Measurements from ENCODE around the gene XAB2. TPM values are rescaled to one million over a fixed set of nuclear protein-coding genes. Genes with fewer than 3 reads are reported as not detected.

Gene XAB2
- total and polyA plus RNA-seq, 8 donors, result 16.8 to 71.5 (median 23.8) TPM

- FAIRE-seq (no peak), ATAC-seq (no peak), DNase-seq (peak in 1 of 6 donors; percentile 80)
- intact Hi-C loops (cut with DNase I), result no loop called here
- Histone ChIP-seq H3K27me3 (no peaks in the 10 kb centered on the region), H3K4me1 (peaks cover 17 to 22% (median 20%) of the 10 kb centered on the region in 3 donors), H3K4me3 (no peak overlapping the region), H3K27ac (no peak overlapping the region), H3K9me3 (no peaks in the 10 kb centered on the region), H3K36me3 (peaks cover 0 to 42% (median 24%) of the 10 kb centered on the region in 3 donors)
- TF ChIP-seq CTCF (IDR thresholded peaks at IDR 0.05), result no peak
- WGBS, 2 donors, result 91 to 92% methylated on average over 39 of the region's 39 CpGs
These were observed 5.4 kb downstream of the XAB2 start for GRCh38 chr19:7623725-7624603.

- FAIRE-seq (no peak), ATAC-seq (no peak), DNase-seq (peak in 2 of 6 donors; percentile 52 to 71)
- Histone ChIP-seq H3K36me3 (peaks cover 0 to 42% (median 24%) of the 10 kb centered on the region in 3 donors), H3K27me3 (no peaks in the 10 kb centered on the region), H3K27ac (no peak overlapping the region), H3K4me1 (peaks cover 20 to 23% (median 23%) of the 10 kb centered on the region in 3 donors), H3K9me3 (no peaks in the 10 kb centered on the region), H3K4me3 (no peak overlapping the region)
- WGBS, 2 donors, result 80 to 84% methylated on average over 16 of the region's 16 CpGs
- intact Hi-C loops (cut with DNase I), result no loop called here
- no peak for TF ChIP-seq CTCF (IDR thresholded peaks at IDR 0.05)
These were observed 6.2 kb downstream of the XAB2 start for GRCh38 chr19:7622933-7623685.

- Histone ChIP-seq H3K36me3 (peaks cover 0 to 47% (median 35%) of the 10 kb centered on the region in 3 donors), H3K4me3 (no peak overlapping the region), H3K4me1 (peaks cover 24 to 28% (median 26%) of the 10 kb centered on the region in 3 donors), H3K9me3 (no peaks in the 10 kb centered on the region), H3K27me3 (no peaks in the 10 kb centered on the region), H3K27ac (peak overlapping the region; percentile 99 to 100 (median 99))
- no peak for ATAC-seq
- 93% methylated on average over 55 to 57 of the region's 57 CpGs for WGBS, 2 donors
- intact Hi-C loops (cut with DNase I), result no loop called here
- TF ChIP-seq CTCF (IDR thresholded peaks at IDR 0.05), result no peak
- no peak for FAIRE-seq
- DNase-seq, result peak in 3 of 6 donors; percentile 46 to 85 (median 64)
These were observed 8.6 kb downstream of the XAB2 start for GRCh38 chr19:7620442-7621412.

- FAIRE-seq, result no peak
These were observed 9.5 kb downstream of the XAB2 start for GRCh38 chr19:7619671-7620441.

More at GRCh38 chr19:7619671-7620441, 9.5 kb downstream of the XAB2 start:
- Histone ChIP-seq H3K27ac (peak overlapping the region; percentile 99 to 100 (median 99)), H3K4me3 (no peak overlapping the region), H3K9me3 (no peaks in the 10 kb centered on the region), H3K27me3 (no peaks in the 10 kb centered on the region), H3K36me3 (peaks cover 0 to 45% (median 35%) of the 10 kb centered on the region in 3 donors), H3K4me1 (peaks cover 24 to 28% (median 26%) of the 10 kb centered on the region in 3 donors)
- no peak for TF ChIP-seq CTCF (IDR thresholded peaks at IDR 0.05)
- WGBS, 2 donors, result 52 to 58% methylated on average over 48 of the region's 48 CpGs
- peak; percentile 14 to 25 (median 16) for ATAC-seq
- peak in 4 of 6 donors; percentile 57 to 89 (median 60) for DNase-seq
- intact Hi-C loops (cut with DNase I), result no loop called here
